ENCODE measurements around the gene PRRT2. TPM values are rescaled to one million over a fixed set of nuclear protein-coding genes. Genes with fewer than 3 reads are reported as not detected.

PRRT2 gene
- total RNA-seq, 1 experiment from 2014 or later = 3.9 TPM

- Histone ChIP-seq H3K36me3 (ENCODE audit: control insufficient read depth, insufficient read depth, low read length) (peaks cover 2% of the 10 kb centered on the region), H3K27me3 (replicated peaks; ENCODE audit: control insufficient read depth, insufficient read depth, low read length) (no peaks in the 10 kb centered on the region), H3K4me3 (ENCODE audit: low read depth, low read length) (peak within 1 kb of the TSS; percentile 98), H3K4me1 (0 out of 2 replicates have a peak, but pooled peaks cover 5% of the 10 kb centered on the region), H3K9me3 (no peaks in the 10 kb centered on the region)
- BruUV-seq (replicated peaks) = TSS peak; percentile 94
- ChIA-PET CTCF (interaction anchor here (0.7 to 1.8 kb wide), 9 partner anchors 11 to 288 kb away, joined by 3 to 10 read pairs (median 5); partner anchors contain the start of gene PAGR1), POLR2A (interaction anchor here (0.6 to 1.6 kb wide), 13 partner anchors 11 to 183 kb away, joined by 3 to 8 read pairs (median 4); partner anchors contain the start of genes PAGR1, QPRT and TAOK2)
- TF ChIP-seq CTCF (IDR thresholded peaks at IDR 0.05; ENCODE audit: insufficient read depth in 1 of 2, low read depth in 1 of 2, low read length in 1 of 2, severe bottlenecking in 1 of 2, unreplicated experiment in 1 of 2) = peak; percentile 52 to 83
- Mint-ChIP-seq H3K27ac (ENCODE audit: unreplicated experiment) (peak within 1 kb of the TSS; percentile 92), H3K9me3 (ENCODE audit: unreplicated experiment) (no peaks in the 10 kb centered on the region), H3K27me3 (ENCODE audit: insufficient read depth, unreplicated experiment) (no peaks in the 10 kb centered on the region), H3K36me3 (ENCODE audit: insufficient read depth, unreplicated experiment) (peaks cover 33% of the 10 kb centered on the region), H3K4me3 (ENCODE audit: unreplicated experiment) (peak within 1 kb of the TSS; percentile 79), H3K4me1 (ENCODE audit: low read depth, unreplicated experiment) (peaks cover 22% of the 10 kb centered on the region)
- peak; percentile 98 to 99 for DNase-seq
- intact Hi-C loops (cut with micrococcal nuclease; ENCODE audit: unreplicated experiment) = loop anchor here (1.0 to 2.0 kb wide), 6 partner anchors 14 to 90 kb away; no protein-coding TSS in a partner anchor
Observed at GRCh38 chr16:29790183-29790948, 21.6 kb upstream of the PRRT2 start, which contains the start of gene KIF22. KIF22 (plus strand) TSS chr16:29790751; CDS start chr16:29790760, 9 bp downstream.

GRCh38 chr16:29790949-29791844, 20.8 kb upstream of the PRRT2 start:
- Histone ChIP-seq H3K4me3 (ENCODE audit: low read depth, low read length) (peak overlapping the region; percentile 98), H3K9me3 (no peaks in the 10 kb centered on the region), H3K4me1 (0 out of 2 replicates have a peak, but pooled peaks cover 5% of the 10 kb centered on the region), H3K36me3 (ENCODE audit: control insufficient read depth, insufficient read depth, low read length) (peaks cover 2% of the 10 kb centered on the region), H3K27me3 (replicated peaks; ENCODE audit: control insufficient read depth, insufficient read depth, low read length) (no peaks in the 10 kb centered on the region)
- Mint-ChIP-seq H3K9me3 (ENCODE audit: unreplicated experiment) (no peaks in the 10 kb centered on the region), H3K27me3 (ENCODE audit: insufficient read depth, unreplicated experiment) (no peaks in the 10 kb centered on the region), H3K27ac (ENCODE audit: unreplicated experiment) (peak overlapping the region; percentile 92), H3K4me1 (ENCODE audit: low read depth, unreplicated experiment) (peaks cover 22% of the 10 kb centered on the region), H3K4me3 (ENCODE audit: unreplicated experiment) (peak overlapping the region; percentile 79), H3K36me3 (ENCODE audit: insufficient read depth, unreplicated experiment) (peaks cover 41% of the 10 kb centered on the region)
- BruUV-seq (replicated peaks) = TSS peak; percentile 65
- ChIA-PET POLR2A (interaction anchor here (0.5 to 1.6 kb wide), 8 partner anchors 10 to 111 kb away, joined by 3 to 7 read pairs (median 6); partner anchors contain the start of gene PAGR1), CTCF (interaction anchor here (0.8 to 1.8 kb wide), 6 partner anchors 11 to 241 kb away, joined by 4 to 10 read pairs (median 7); partner anchors contain the start of gene PAGR1)
- intact Hi-C loops (cut with micrococcal nuclease; ENCODE audit: unreplicated experiment) = loop anchor here (1.0 to 2.0 kb wide), 6 partner anchors 14 to 91 kb away; no protein-coding TSS in a partner anchor
- no peak for DNase-seq
- no peak for TF ChIP-seq CTCF (IDR thresholded peaks at IDR 0.05; ENCODE audit: insufficient read depth in 1 of 2, low read depth in 1 of 2, low read length in 1 of 2, severe bottlenecking in 1 of 2, unreplicated experiment in 1 of 2)
